Measurements from ENCODE around the gene CCDC69. TPM values are rescaled to one million over a fixed set of nuclear protein-coding genes. Genes with fewer than 3 reads are reported as not detected.
A peak's percentile ranks its signal among the peaks of the same experiment; 100 is the strongest.

CCDC69 gene
- total RNA-seq, 2 experiments from 2014 or later: 119 to 123 TPM

GRCh38 chr5:151258201-151258611 lies 34.3 kb upstream of the CCDC69 start:
- POLR2A ChIA-PET: interaction anchor here (0.6 to 2.3 kb wide), 10 partner anchors 10 to 991 kb away, joined by 3 to 8 read pairs (median 4); partner anchors contain the start of gene CCDC69
- Histone ChIP-seq H3K9me3 (ENCODE audit: low read length) (no peaks in the 10 kb centered on the region), H2AFZ (ENCODE audit: low read length) (no peak overlapping the region), H4K20me1 (ENCODE audit: insufficient read depth, low read length) (peaks cover 8% of the 10 kb centered on the region; the same call in 1 of the 2 replicates), H3K9me2 (ENCODE audit: insufficient read depth, low read length) (no peaks in the 10 kb centered on the region), H3K79me2 (ENCODE audit: insufficient read depth, low read depth, low read length) (peaks cover 87% of the 10 kb centered on the region), H3K4me3 (ENCODE audit: low read depth, low read length, poor library complexity, severe bottlenecking) (peak overlapping the region; percentile 97), H3K4me1 (ENCODE audit: insufficient read depth, low read length, poor library complexity, severe bottlenecking) (peaks cover 46% of the 10 kb centered on the region), H3K36me3 (ENCODE audit: insufficient read depth, low read length) (peaks cover 62% of the 10 kb centered on the region), H3K4me2 (ENCODE audit: low read length) (peak overlapping the region; percentile 99), H3K27ac (ENCODE audit: low read depth, low read length, poor library complexity, severe bottlenecking) (peak overlapping the region; percentile 88)
- intact Hi-C loops (cut with micrococcal nuclease; ENCODE audit: unreplicated experiment): loop anchor here (5.0 to 10.0 kb wide), 2 partner anchors 59 to 773 kb away; no protein-coding TSS in a partner anchor
- TF ChIP-seq, protein P1, sequence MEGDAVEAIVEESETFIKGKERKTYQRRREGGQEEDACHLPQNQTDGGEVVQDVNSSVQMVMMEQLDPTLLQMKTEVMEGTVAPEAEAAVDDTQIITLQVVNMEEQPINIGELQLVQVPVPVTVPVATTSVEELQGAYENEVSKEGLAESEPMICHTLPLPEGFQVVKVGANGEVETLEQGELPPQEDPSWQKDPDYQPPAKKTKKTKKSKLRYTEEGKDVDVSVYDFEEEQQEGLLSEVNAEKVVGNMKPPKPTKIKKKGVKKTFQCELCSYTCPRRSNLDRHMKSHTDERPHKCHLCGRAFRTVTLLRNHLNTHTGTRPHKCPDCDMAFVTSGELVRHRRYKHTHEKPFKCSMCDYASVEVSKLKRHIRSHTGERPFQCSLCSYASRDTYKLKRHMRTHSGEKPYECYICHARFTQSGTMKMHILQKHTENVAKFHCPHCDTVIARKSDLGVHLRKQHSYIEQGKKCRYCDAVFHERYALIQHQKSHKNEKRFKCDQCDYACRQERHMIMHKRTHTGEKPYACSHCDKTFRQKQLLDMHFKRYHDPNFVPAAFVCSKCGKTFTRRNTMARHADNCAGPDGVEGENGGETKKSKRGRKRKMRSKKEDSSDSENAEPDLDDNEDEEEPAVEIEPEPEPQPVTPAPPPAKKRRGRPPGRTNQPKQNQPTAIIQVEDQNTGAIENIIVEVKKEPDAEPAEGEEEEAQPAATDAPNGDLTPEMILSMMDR (conservative IDR thresholded peaks at IDR 0.05; ENCODE audit: low read length): no peak
- no peak for TF ChIP-seq EZH2phosphoT487 (IDR thresholded peaks at IDR 0.05; ENCODE audit: borderline replicate concordance, low read depth, low read length)
- no peak for DNase-seq (ENCODE audit: low spot score)
- BruUV-seq (replicated peaks): no TSS peak
- CTCF ChIA-PET (ENCODE audit: unreplicated experiment): interaction anchor here (1.0 to 1.8 kb wide), 4 partner anchors 44 to 131 kb away, joined by 3 to 6 read pairs (median 4); no protein-coding TSS in a partner anchor

GRCh38 chr5:151257731-151258181 lies 33.9 kb upstream of the CCDC69 start:
- Histone ChIP-seq H3K4me3 (ENCODE audit: low read depth, low read length, poor library complexity, severe bottlenecking) (peak overlapping the region; percentile 97), H3K4me1 (ENCODE audit: insufficient read depth, low read length, poor library complexity, severe bottlenecking) (peaks cover 46% of the 10 kb centered on the region)

More at GRCh38 chr5:151257731-151258181, 33.9 kb upstream of the CCDC69 start:
- Histone ChIP-seq H4K20me1 (ENCODE audit: insufficient read depth, low read length) (peaks cover 9% of the 10 kb centered on the region; the same call in 1 of the 2 replicates), H3K9me2 (ENCODE audit: insufficient read depth, low read length) (no peaks in the 10 kb centered on the region), H3K4me2 (ENCODE audit: low read length) (peak overlapping the region; percentile 99), H3K9me3 (ENCODE audit: low read length) (no peaks in the 10 kb centered on the region), H3K36me3 (ENCODE audit: insufficient read depth, low read length) (peaks cover 59% of the 10 kb centered on the region), H2AFZ (ENCODE audit: low read length) (no peak overlapping the region), H3K27ac (ENCODE audit: low read depth, low read length, poor library complexity, severe bottlenecking) (peak overlapping the region; percentile 88), H3K79me2 (ENCODE audit: insufficient read depth, low read depth, low read length) (peaks cover 84% of the 10 kb centered on the region)
- no TSS peak for BruUV-seq (replicated peaks)
- TF ChIP-seq, protein P1 (conservative IDR thresholded peaks at IDR 0.05; ENCODE audit: low read length): no peak
- TF ChIP-seq EZH2phosphoT487 (IDR thresholded peaks at IDR 0.05; ENCODE audit: borderline replicate concordance, low read depth, low read length): no peak
- CTCF ChIA-PET (ENCODE audit: unreplicated experiment): interaction anchor here (0.6 to 1.8 kb wide), 6 partner anchors 36 to 142 kb away, joined by 3 to 6 read pairs (median 4); no protein-coding TSS in a partner anchor
- intact Hi-C loops (cut with micrococcal nuclease; ENCODE audit: unreplicated experiment): loop anchor here (2.0 to 10.0 kb wide), 3 partner anchors 60 to 773 kb away; no protein-coding TSS in a partner anchor
- POLR2A ChIA-PET: interaction anchor here (0.6 to 2.3 kb wide), 15 partner anchors 10 to 992 kb away, joined by 3 to 8 read pairs (median 4); partner anchors contain the start of gene CCDC69
- DNase-seq (ENCODE audit: low spot score): peak; percentile 88

Data from OCI-LY7 (cell line).